HepG2 (cell line): Measurements from ENCODE around the gene SIVA1. TPM values are rescaled to one million over a fixed set of nuclear protein-coding genes. Genes with fewer than 3 reads are reported as not detected.
A peak's percentile ranks its signal among the peaks of the same experiment; 100 is the strongest.

Experiments used
- ATAC-seq: fragments of 200-7000 bp; cut with Tn5 transposase; 3 replicates; pipeline ENCODE4 v1.9.1; 2020; ENCODE audit warnings: mild to moderate bottlenecking, moderate library complexity
- BruUV-seq: library from RNA; stranded (reverse); fragments of 400-500 nt; replicated peaks from 2 replicates; lab custom pipeline; 2021; lab: Mats Ljungman, UMichigan
- CTCF ChIA-PET: fragments of 300-600 bp; formaldehyde crosslinking; extraction: SDS; loops from one replicate; lab custom pipeline; 2021; ENCODE audit warnings: low total read pairs, inconsistent platforms, low intra/inter-chr PET ratio; lab: Yijun Ruan, JAX
- POLR2A ChIA-PET: fragments of 350-600 bp; sonication (Branson Sonifier 250); formaldehyde crosslinking; loops from one replicate; lab custom pipeline; 2020; ENCODE audit warnings: antibody characterized with exemption, inconsistent platforms; lab: Yijun Ruan, JAX
- DNase-seq: peaks from one replicate; pipeline ENCODE4 v3.0.0-alpha.2; 2015; ENCODE audit warnings: low spot score
- FAIRE-seq: peaks from 3 replicates; lab custom pipeline; 2011; peaks lifted over from hg19 to GRCh38; lab: Jason Lieb, UNC
- H2AFZ ChIP-seq: one replicate; pipeline ENCODE4 v1.6.1; 2011; ENCODE audit warnings: low read length, inconsistent platforms
- H3K27ac ChIP-seq: fragments of 300-600 bp; 3 replicates; pipeline ENCODE4 v1.8.0; 2011; ENCODE audit warnings: mixed run types, mild to moderate bottlenecking, mixed read lengths, low read length, inconsistent platforms; ENCODE audit not compliant: insufficient read depth; ENCODE audit errors: extremely low read length
- H3K27me3 ChIP-seq, 2 experiments: fragments of 200-600 bp in 1 of 2; 2 replicates in 1 of 2; 3 replicates in 1 of 2; pipeline versions ENCODE4 v1.6.0 to v1.8.0; 2011; ENCODE audit warnings: low read length in 2 of 2, mild to moderate bottlenecking in 2 of 2, moderate library complexity in 2 of 2, inconsistent platforms in 1 of 2; ENCODE audit not compliant: insufficient read depth in 2 of 2, control insufficient read depth in 1 of 2
- H3K36me3 ChIP-seq, 2 experiments: fragments of 200-600 bp in 1 of 2; replicated peaks in 1 of 2; 2 replicates in 1 of 2; 3 replicates in 1 of 2; pipeline versions ENCODE4 v1.5.1 to v1.8.0; 2011; ENCODE audit warnings: low read length in 2 of 2, inconsistent platforms in 1 of 2; ENCODE audit not compliant: insufficient read depth in 2 of 2, control insufficient read depth in 1 of 2
- H3K4me1 ChIP-seq: 2 replicates; pipeline ENCODE4 v1.5.1; 2012; ENCODE audit warnings: low read length, inconsistent platforms; ENCODE audit not compliant: insufficient read depth
- H3K4me2 ChIP-seq: 2 replicates; pipeline ENCODE4 v1.6.0; 2011; ENCODE audit warnings: low read depth, low read length, inconsistent platforms
- H3K4me3 ChIP-seq, 3 experiments: fragments of 200-600 bp in 1 of 3; sonication (generic), shearing (Covaris generic) in 1 of 3; replicated peaks in 1 of 3; 2 replicates each; pipeline ENCODE4 v1.5.1; 2011 to 2016; ENCODE audit warnings: low read length in 3 of 3, inconsistent platforms in 2 of 3, low read depth in 2 of 3, mild to moderate bottlenecking in 2 of 3, control low read depth in 1 of 3, mixed read lengths in 1 of 3; ENCODE audit not compliant: insufficient read depth in 1 of 3
- H3K79me2 ChIP-seq: one replicate; pipeline ENCODE4 v1.6.1; 2011; ENCODE audit warnings: low read length, inconsistent platforms; ENCODE audit not compliant: insufficient read depth
- H3K9ac ChIP-seq: 2 replicates; pipeline ENCODE4 v1.6.0; 2011; ENCODE audit warnings: mild to moderate bottlenecking, low read depth, low read length, inconsistent platforms; ENCODE audit not compliant: insufficient read depth
- H3K9me3 ChIP-seq: 2 replicates; pipeline ENCODE4 v1.5.1; 2012; ENCODE audit warnings: mild to moderate bottlenecking, low read length
- H4K20me1 ChIP-seq: 2 replicates; pipeline ENCODE4 v1.6.0; 2011; ENCODE audit warnings: inconsistent platforms, mild to moderate bottlenecking, low read length, moderate library complexity; ENCODE audit not compliant: insufficient read depth
- AGO1 ChIP-seq: fragments of 200-400 bp; formaldehyde crosslinking; IDR thresholded peaks from 2 replicates; pipeline ENCODE4 v1.6.1; 2017; ENCODE audit warnings: mild to moderate bottlenecking, low read depth, low read length, moderate library complexity; ENCODE audit not compliant: poor library complexity, severe bottlenecking
- AGO2 ChIP-seq: fragments of 200-400 bp; formaldehyde crosslinking; optimal IDR thresholded peaks from 2 replicates; pipeline ENCODE3; 2017; ENCODE audit warnings: mild to moderate bottlenecking, low read depth, low read length, moderate library complexity
- ATF3 ChIP-seq: sonication (generic); formaldehyde crosslinking; IDR thresholded peaks from 2 replicates; pipeline ENCODE4 v1.4.0; 2020; ENCODE audit warnings: missing genetic modification reagents
- HNRNPL ChIP-seq: fragments of 200-400 bp; formaldehyde crosslinking; IDR thresholded peaks from 2 replicates; pipeline ENCODE4 v1.6.1; 2017; ENCODE audit warnings: mild to moderate bottlenecking, low read depth, low read length
- NAIF1 ChIP-seq: sonication (generic); formaldehyde crosslinking; IDR thresholded peaks from 2 replicates; pipeline ENCODE4 v1.5.0; 2020; ENCODE audit warnings: mild to moderate bottlenecking, missing genetic modification reagents, borderline replicate concordance
- PAF1 ChIP-seq: IDR thresholded peaks from 2 replicates; pipeline ENCODE4 v1.6.1; 2016; ENCODE audit warnings: missing genetic modification reagents, missing compliant biosample characterization
- PLSCR1 ChIP-seq: sonication (generic); formaldehyde crosslinking; IDR thresholded peaks from 2 replicates; pipeline ENCODE4 v1.5.0; 2020; ENCODE audit warnings: missing genetic modification reagents, mild to moderate bottlenecking, borderline replicate concordance
- PRPF4 ChIP-seq: fragments of 200-400 bp; formaldehyde crosslinking; IDR thresholded peaks from 2 replicates; pipeline ENCODE4 v1.6.1; 2016; ENCODE audit warnings: low read length, low read depth; ENCODE audit not compliant: poor library complexity, severe bottlenecking
- RBFOX2 ChIP-seq: fragments of 200-400 bp; formaldehyde crosslinking; IDR thresholded peaks from 2 replicates; pipeline ENCODE4 v1.6.1; 2017; ENCODE audit warnings: low read depth, mild to moderate bottlenecking, low read length
- TARDBP ChIP-seq: sonication (generic); formaldehyde crosslinking; IDR thresholded peaks from 2 replicates; pipeline ENCODE4 v1.8.0; 2022; ENCODE audit warnings: mild to moderate bottlenecking, missing genetic modification reagents
- THAP7 ChIP-seq: sonication (generic); formaldehyde crosslinking; IDR thresholded peaks from 2 replicates; pipeline ENCODE4 v1.8.1; 2023; ENCODE audit warnings: mild to moderate bottlenecking, missing genetic modification reagents
- ZNF280D ChIP-seq: sonication (generic); formaldehyde crosslinking; IDR thresholded peaks from 2 replicates; pipeline ENCODE4 v1.5.1; 2020; ENCODE audit warnings: mild to moderate bottlenecking, missing genetic modification reagents
- ZNF337 ChIP-seq: sonication (generic); formaldehyde crosslinking; IDR thresholded peaks from 2 replicates; pipeline ENCODE4 v1.5.1; 2020; ENCODE audit warnings: missing genetic modification reagents, low read depth, mild to moderate bottlenecking, borderline replicate concordance
- WGBS: methylation state at CpG from one replicate; pipeline ENCODE4 v1.1.6; 2017; ENCODE audit warnings: low lambda C conversion rate; 5-methylcytosine and 5-hydroxymethylcytosine counted together
- in situ Hi-C: cut with HindIII; loops from 2 replicates; pipeline ENCODE4 v1.10.0; 2017; ENCODE audit warnings: low pct_unique_long_range_greater_than_20kb; ENCODE audit not compliant: extremely low pct_ligation_motif_present
- intact Hi-C: fragments of 100-400 bp; cut with micrococcal nuclease; formaldehyde crosslinking; loops from one replicate; pipeline ENCODE4 v1.10.0; 2022; ENCODE audit not compliant: unreplicated experiment
- polyA plus RNA-seq, 8 experiments: library from polyadenylated mRNA; depleted of rRNA in 3 of 8; stranded (reverse) in 7 of 8; unstranded in 1 of 8; fragments of >200 nt; fragmentation: Illumina TruSeq in 4 of 8; extraction: Trizol in 4 of 8; gene quantifications; 2 replicates each; pipeline versions ENCODE4 v1.2.1 to v1.2.3, GENCODE V29; 2011 to 2016; ENCODE audit warnings: low read depth in 4 of 8, missing spikeins in 1 of 8, mixed read lengths in 1 of 8; ENCODE audit not compliant: insufficient read depth in 1 of 8
- total RNA-seq, 5 experiments: library from RNA; depleted of rRNA; stranded (reverse); fragments of >200 nt; fragmentation: Illumina TruSeq; extraction: Trizol; gene quantifications; 2 replicates each; pipeline ENCODE4 v1.2.3, GENCODE V29; 2016; ENCODE audit warnings: low read depth in 1 of 5
- TF ChIP-seq, protein P1 (sequence below): fragments of 450-650 bp; IDR thresholded peaks from 2 replicates; pipeline ENCODE4 v1.6.1; 2017

SIVA1 gene
- total and polyA plus RNA-seq, 2 of the 13 experiments (the other 11 are each of a cell fraction or from before 2014, with no cell fraction given) = 123 to 186 TPM

GRCh38 chr14:104770072-104770579, 17.2 kb downstream of the SIVA1 start:
- Histone ChIP-seq H3K9me3 (peaks cover 8% of the 10 kb centered on the region), H3K4me1 (peaks cover 25% of the 10 kb centered on the region), H3K27me3 (no peaks in the 10 kb centered on the region; a peak in 1 of 5 replicates), H3K4me2 (no peak overlapping the region), H4K20me1 (peaks cover 4% of the 10 kb centered on the region), H3K4me3 (no peak overlapping the region), H3K79me2 (peaks cover 29% of the 10 kb centered on the region), H3K27ac (no peak overlapping the region), H3K9ac (no peak overlapping the region), H2AFZ (no peak overlapping the region), H3K36me3 (peaks cover 19 to 28% of the 10 kb centered on the region in 2 experiments; a peak in 4 of 5 replicates)
- BruUV-seq = no TSS peak
- no peak for FAIRE-seq
- ChIA-PET CTCF (no interaction called here), POLR2A (interaction anchor here (0.6 to 3.3 kb wide), 3 partner anchors 16 to 95 kb away, joined by 3 to 32 read pairs (median 3); partner anchors contain the start of genes CEP170B and SIVA1)
- intact Hi-C loops (no loop called here), in situ Hi-C loops (no loop called here)
- ATAC-seq = no peak
- DNase-seq = no peak
- 96% methylated on average over 23 of the region's 24 CpGs for WGBS
- TF ChIP-seq ZNF337 (CRISPR knock-in tag) = no peak
- no peak for TF ChIP-seq PRPF4
- no peak for TF ChIP-seq NAIF1 (CRISPR knock-in tag)
- 0 out of 2 replicates have a peak, but pooled peaks have one; percentile 35 for TF ChIP-seq PAF1 (CRISPR knock-in tag)
- TF ChIP-seq TARDBP (CRISPR knock-in tag) = no peak
- peak; percentile 58 for TF ChIP-seq AGO2
- TF ChIP-seq, protein P1, sequence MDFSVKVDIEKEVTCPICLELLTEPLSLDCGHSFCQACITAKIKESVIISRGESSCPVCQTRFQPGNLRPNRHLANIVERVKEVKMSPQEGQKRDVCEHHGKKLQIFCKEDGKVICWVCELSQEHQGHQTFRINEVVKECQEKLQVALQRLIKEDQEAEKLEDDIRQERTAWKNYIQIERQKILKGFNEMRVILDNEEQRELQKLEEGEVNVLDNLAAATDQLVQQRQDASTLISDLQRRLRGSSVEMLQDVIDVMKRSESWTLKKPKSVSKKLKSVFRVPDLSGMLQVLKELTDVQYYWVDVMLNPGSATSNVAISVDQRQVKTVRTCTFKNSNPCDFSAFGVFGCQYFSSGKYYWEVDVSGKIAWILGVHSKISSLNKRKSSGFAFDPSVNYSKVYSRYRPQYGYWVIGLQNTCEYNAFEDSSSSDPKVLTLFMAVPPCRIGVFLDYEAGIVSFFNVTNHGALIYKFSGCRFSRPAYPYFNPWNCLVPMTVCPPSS = no peak
- TF ChIP-seq AGO1 = peak; percentile 66
- TF ChIP-seq HNRNPL = 0 out of 2 replicates have a peak, but pooled peaks have one; percentile 16
- no peak for TF ChIP-seq ATF3 (CRISPR knock-in tag)
- peak; percentile 32; the same call in 1 of the 2 replicates for TF ChIP-seq RBFOX2
- no peak for TF ChIP-seq ZNF280D (CRISPR knock-in tag)
- no peak for TF ChIP-seq THAP7 (CRISPR knock-in tag)
- TF ChIP-seq PLSCR1 = no peak
- TF ChIP-seq, all 625 proteins: peak for 5
